ENCODE measurements around the gene ANKH.
"Not testable (repeated sequence)": the region's sequence is repeated elsewhere in the genome, so short reads cannot be mapped to it uniquely, and the experiment has no call there.

Gene ANKH

DNA sequence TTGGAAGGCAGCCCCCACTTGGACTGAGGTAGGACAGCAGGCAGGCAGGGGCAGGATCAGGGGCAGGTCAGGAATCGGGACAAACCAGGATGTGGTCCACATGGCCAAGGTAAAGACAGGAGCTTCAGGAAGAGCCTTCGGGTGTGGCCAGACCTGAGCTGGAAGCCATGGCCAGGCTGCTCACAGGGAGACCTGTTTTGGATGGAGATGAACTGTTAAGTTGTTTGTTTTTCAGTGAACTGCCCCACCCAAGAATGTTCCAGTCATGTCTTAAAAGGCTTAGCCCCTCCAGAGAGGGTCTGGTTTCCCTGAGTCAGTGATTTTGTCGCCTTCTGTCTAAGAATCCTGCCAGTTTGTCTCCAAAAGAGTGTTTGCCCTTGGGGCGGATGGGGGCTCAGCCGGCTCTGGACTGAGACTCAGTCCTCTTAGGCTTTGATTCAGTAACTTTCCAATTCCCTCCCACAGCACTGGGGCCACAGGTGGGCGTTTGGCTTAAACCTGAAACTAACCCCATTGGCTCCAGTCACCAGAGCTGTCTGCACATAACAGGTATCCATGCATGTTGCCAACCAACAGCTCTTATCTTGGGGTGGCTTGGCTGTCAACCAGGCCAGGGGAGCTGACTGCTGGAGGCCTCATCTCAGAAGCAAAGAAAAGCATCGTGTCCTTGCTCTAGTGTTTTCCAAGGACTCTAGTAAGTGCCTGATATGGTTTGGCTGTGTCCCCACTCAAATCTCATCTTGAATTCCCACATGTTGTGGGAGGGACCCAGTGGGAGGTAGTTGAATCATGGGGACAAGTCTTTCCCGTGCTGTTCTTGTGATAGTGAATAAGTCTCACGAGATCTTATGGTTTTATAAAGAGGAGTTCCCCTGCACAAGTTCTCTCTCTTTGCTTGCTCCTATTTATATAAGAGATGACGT, 11.3 kb upstream of the ANKH start:
- DNase-seq (ENCODE audit: low read depth in 3 of 3), result no peak

DNA sequence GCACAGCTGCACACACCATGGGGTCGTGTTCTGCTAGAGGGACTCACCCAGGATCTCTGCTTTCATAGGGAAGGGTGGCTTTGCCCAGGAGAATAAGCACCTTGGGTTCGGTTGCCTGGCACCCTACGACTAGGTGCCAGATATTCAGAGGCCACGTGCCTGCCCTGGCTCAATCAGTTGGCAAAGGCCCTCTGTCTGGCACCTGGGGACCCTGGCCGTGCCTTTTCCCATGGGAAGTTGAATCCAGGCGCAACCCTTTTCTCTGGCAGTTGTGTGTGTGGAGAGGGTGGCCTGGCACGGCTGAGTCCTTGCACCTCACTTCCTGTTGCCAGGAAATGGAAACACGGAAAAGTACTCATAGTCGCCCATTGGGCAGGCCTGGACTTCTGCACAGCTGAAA, 10.2 kb upstream of the ANKH start:
- DNase-seq (ENCODE audit: low read depth in 3 of 3), result no peak

- no peak for DNase-seq (ENCODE audit: low read depth in 3 of 3)
Measured at GRCh38 chr5:14880688-14881087, 9.1 kb upstream of the ANKH start.

DNA sequence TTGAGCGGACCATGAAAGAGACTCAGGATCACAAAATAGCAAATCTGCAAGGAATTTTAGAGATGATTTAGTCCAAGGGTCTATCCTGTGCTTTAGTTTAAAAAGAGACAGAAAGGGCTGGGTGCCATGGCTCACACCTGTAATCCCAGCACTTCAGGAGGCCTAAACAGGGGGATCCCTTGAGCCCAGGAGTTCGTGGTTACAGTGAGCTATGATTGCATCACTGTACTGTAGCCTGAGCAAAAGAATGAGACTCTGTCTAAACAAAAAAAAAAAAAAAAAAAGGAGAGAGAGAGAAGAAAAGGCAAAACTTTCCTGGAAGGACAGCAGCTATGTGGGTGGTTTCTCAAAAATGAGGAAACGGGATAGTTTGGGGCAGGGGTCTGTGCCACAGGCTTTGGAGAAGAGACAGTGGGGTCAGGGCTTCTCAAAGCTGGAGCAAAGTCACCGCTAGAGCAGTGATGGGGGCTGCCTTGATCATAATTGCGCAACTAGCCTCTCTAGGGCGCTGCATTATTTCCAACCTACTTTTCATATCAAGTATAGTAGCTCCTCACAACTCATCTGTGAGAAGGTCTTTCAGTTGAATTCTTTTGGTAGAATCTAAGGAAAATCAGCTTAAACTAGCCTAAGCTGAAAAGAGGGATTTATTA, 8.5 kb upstream of the ANKH start:
- DNase-seq (ENCODE audit: low read depth in 3 of 3), result no peak

- no peak for DNase-seq (ENCODE audit: low read depth in 3 of 3)
Measured at GRCh38 chr5:14879393-14879792, 7.8 kb upstream of the ANKH start.

DNA sequence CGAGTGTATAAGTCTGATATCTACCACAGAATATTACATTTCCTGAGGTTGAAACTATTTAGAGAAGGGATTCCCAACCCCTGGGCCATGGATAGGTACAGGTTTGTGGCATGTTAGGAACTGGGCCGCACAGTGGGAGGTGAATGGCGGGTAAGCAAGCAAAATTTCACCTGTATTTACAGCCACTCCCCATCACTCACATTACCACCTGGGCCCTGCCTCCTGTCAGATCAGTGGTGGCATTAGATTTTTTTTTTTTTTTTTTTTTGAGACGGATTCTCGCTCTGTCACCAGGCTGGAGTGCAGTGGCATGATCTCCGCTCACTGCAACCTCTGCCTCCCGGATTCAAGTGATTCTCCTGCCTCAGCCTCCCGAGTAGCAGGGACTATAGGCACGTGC, 6.6 kb upstream of the ANKH start:
- not testable (repeated sequence) for DNase-seq (ENCODE audit: low read depth in 3 of 3)

DNA sequence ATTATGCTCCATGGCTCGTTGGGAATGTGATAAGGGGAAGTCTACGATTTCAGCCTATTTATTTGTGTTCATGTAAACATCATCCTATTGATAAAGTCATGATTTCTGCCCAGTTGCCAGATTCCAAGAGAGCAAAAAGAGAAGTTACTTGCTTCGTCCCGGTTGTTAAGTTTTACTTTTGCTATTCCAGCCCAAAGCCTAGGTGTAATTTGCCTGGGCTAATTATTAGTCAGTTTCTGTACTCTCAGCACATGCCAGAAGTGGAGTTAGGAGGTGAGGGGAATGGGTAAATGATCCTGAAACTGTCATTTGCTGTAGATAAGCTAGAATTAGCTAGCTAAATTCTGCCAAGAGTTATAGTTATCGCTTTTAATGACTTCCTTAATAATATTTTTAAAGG, 4.5 kb upstream of the ANKH start:
- DNase-seq (ENCODE audit: low read depth in 3 of 3), result no peak

GRCh38 chr5:14873790-14874189, 2.2 kb upstream of the ANKH start:
- DNase-seq (ENCODE audit: low read depth in 3 of 3), result no peak

DNA sequence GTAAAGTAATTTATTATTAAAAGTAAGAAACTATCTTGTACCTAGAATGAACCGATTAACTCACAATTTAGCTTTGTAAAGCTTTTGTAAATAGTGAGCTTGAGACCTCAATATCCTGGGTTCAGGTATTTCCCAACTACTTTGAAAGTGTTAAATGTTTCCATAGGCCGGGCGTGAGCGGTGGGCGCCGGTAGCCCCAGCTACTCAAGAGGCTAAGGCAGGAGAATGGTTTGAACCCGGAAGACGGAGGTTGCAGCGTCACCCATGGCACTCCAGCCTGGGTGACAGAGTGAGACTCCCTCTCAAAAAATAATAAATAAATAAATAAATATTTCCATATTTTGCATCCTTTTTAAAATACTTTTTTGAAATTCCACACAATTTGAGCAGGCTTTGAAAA, 1.5 kb upstream of the ANKH start:
- peak in 1 of 3 experiments; percentile 5 for DNase-seq (ENCODE audit: low read depth in 3 of 3)

GRCh38 chr5:14872070-14872989, 752 bp upstream of the ANKH start:
- peak; percentile 35 to 70 (median 42) for DNase-seq (ENCODE audit: low read depth in 3 of 3)

GRCh38 chr5:14870337-14871213, 1.0 kb downstream of the ANKH start:
- DNase-seq (ENCODE audit: low read depth in 3 of 3), result peak; percentile 28 to 62 (median 46)

GRCh38 chr5:14869668-14870164, 1.9 kb downstream of the ANKH start:
- DNase-seq (ENCODE audit: low read depth in 3 of 3), result peak in 2 of 3 experiments; percentile 11 to 37

DNA sequence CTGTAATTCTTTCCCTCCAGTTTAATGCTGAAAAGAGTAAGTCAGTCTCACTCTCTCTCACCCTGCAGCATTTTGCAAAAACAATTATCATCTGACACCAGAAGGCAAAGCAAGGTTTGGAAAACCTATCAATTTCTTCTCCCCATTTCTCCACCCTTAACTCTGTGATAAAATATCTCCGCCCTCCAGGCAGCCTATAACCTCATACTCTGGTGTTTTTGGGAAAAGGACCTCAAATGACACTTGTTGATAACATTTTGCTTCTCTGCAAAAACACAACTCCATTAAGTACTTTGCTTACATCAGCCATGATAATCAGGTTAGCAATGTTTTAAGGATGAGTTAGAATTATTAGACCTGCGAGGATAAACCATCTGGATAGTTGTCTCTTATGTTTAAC, 2.3 kb downstream of the ANKH start:
- DNase-seq (ENCODE audit: low read depth in 3 of 3), result no peak

GRCh38 chr5:14868771-14869170, 2.8 kb downstream of the ANKH start:
- no peak for DNase-seq (ENCODE audit: low read depth in 3 of 3)

GRCh38 chr5:14864181-14864812, 7.3 kb downstream of the ANKH start:
- no peak for DNase-seq (ENCODE audit: low read depth in 3 of 3)

DNA sequence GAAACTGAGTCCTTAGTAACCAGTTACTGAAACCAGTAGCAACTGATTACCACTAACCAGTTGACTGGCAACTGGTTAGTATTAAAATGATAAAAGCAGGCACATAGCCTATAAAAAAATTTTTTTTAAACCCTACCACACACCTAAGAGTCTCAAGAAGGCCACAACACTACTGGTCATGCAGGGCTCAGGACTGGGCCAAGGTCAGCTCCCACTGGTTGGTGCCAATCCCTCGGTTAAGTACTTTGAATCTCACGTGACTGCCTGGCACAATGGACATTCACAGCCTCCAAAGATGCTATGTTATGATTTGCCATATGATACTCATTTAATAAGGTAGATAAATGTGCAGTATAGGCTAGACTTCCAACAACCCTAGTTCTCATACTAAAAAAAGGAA, 8.5 kb downstream of the ANKH start:
- no peak for DNase-seq (ENCODE audit: low read depth in 3 of 3)

- no peak for DNase-seq (ENCODE audit: low read depth in 3 of 3)
Measured at GRCh38 chr5:14861123-14861765, 10.3 kb downstream of the ANKH start.

- no peak for DNase-seq (ENCODE audit: low read depth in 3 of 3)
Measured at GRCh38 chr5:14859980-14860379, 11.6 kb downstream of the ANKH start.

DNA sequence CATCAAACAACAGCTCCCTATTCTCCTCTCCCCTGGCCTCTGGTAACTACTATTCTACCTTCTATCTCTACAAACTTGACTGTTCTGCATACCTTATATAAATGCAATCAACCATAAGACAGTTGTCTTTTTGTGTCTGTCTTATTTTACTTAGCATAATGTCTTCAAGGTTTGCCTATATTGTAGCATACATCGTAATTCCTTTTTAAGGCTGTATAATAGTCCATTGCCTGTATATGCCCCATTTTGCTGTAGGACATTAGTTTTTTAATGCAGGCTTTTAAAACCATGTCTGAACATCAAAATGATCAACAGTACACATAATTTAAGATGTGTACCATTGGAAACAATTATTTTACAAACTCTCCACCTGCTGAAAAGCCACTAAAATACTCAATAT, 12.4 kb downstream of the ANKH start:
- DNase-seq (ENCODE audit: low read depth in 3 of 3), result no peak

GRCh38 chr5:14855366-14855765, 16.2 kb downstream of the ANKH start:
- no peak for DNase-seq (ENCODE audit: low read depth in 3 of 3)
